Astrocyte (in vitro differentiated cells and primary cell): ENCODE data around the gene TNK1.

Experiments used
- CTCF ChIP-seq: IDR thresholded peaks from 2 replicates; pipeline ENCODE4 v1.5.1; 2011; ENCODE audit warnings: low read depth, mild to moderate bottlenecking, inconsistent platforms, low read length, moderate library complexity; ENCODE audit not compliant: insufficient read depth
- EZH2 ChIP-seq: IDR thresholded peaks from 2 replicates; pipeline ENCODE4 v1.6.1; 2012; ENCODE audit warnings: mild to moderate bottlenecking, low read length, inconsistent platforms; ENCODE audit not compliant: insufficient read depth

GRCh38 chr17:7336240-7337175, 44.4 kb upstream of the TNK1 start, which contains the start of gene ACAP1:
- TF ChIP-seq CTCF (no peak), EZH2 (no peak)
